Mucosa of stomach (tissue), 1 donor: ENCODE measurements around the gene NUDT17.
A peak's percentile ranks its signal among the peaks of the same experiment; 100 is the strongest.

ENCODE experiments used
- H3K27me3 ChIP-seq: one replicate; pipeline ENCODE4 v1.7.0; 2013; ENCODE audit warnings: mild to moderate bottlenecking, low read length; ENCODE audit not compliant: control insufficient read depth, insufficient read depth
- H3K36me3 ChIP-seq: one replicate; pipeline ENCODE4 v1.7.0; 2013; ENCODE audit warnings: low read length; ENCODE audit not compliant: control insufficient read depth, insufficient read depth
- H3K4me1 ChIP-seq: one replicate; pipeline ENCODE4 v1.7.0; 2013; ENCODE audit warnings: mild to moderate bottlenecking, low read length; ENCODE audit not compliant: control insufficient read depth, insufficient read depth
- H3K4me3 ChIP-seq: one replicate; pipeline ENCODE4 v1.7.0; 2013; ENCODE audit warnings: low read length
- H3K9ac ChIP-seq: one replicate; pipeline ENCODE4 v1.7.0; 2013; ENCODE audit warnings: mild to moderate bottlenecking, low read length, moderate library complexity
- H3K9me3 ChIP-seq: one replicate; pipeline ENCODE4 v1.7.0; 2013; ENCODE audit warnings: mild to moderate bottlenecking, low read length, moderate library complexity; ENCODE audit not compliant: control insufficient read depth
- donor health status: Pancreatic carcinoma.

Gene NUDT17

GRCh38 chr1:145884675-145885074, 39.2 kb downstream of the NUDT17 start:
- Histone ChIP-seq H3K36me3 (no peaks in the 10 kb centered on the region), H3K4me3 (no peak overlapping the region), H3K9ac (no peak overlapping the region)

GRCh38 chr1:145885738-145886287, 40.4 kb downstream of the NUDT17 start, which contains the start of gene ANKRD35:
Gene ANKRD35 (minus strand): TSS chr1:145885866. CDS start chr1:145885758, 108 bp downstream.
- Histone ChIP-seq H3K4me3 (peak within 1 kb of the TSS; percentile 67), H3K27me3 (no peaks in the 10 kb centered on the region), H3K36me3 (no peaks in the 10 kb centered on the region), H3K9me3 (no peaks in the 10 kb centered on the region), H3K4me1 (peaks cover 23% of the 10 kb centered on the region), H3K9ac (no peak within 1 kb of the TSS)

More at GRCh38 chr1:145884675-145885074, 39.2 kb downstream of the NUDT17 start:
- Histone ChIP-seq H3K4me1 (peaks cover 22% of the 10 kb centered on the region), H3K27me3 (no peaks in the 10 kb centered on the region), H3K9me3 (no peaks in the 10 kb centered on the region)

- no peaks in the 10 kb centered on the region for H3K36me3 ChIP-seq
- H3K4me1 ChIP-seq = peaks cover 29% of the 10 kb centered on the region
- no peaks in the 10 kb centered on the region for H3K27me3 ChIP-seq
- H3K9me3 ChIP-seq = no peaks in the 10 kb centered on the region
- H3K9ac ChIP-seq = no peak overlapping the region
- peak overlapping the region; percentile 67 for H3K4me3 ChIP-seq
Observed at GRCh38 chr1:145886390-145886789, 41.0 kb downstream of the NUDT17 start.

GRCh38 chr1:145886816-145887215, 41.4 kb downstream of the NUDT17 start:
- no peak overlapping the region for H3K9ac ChIP-seq
- H3K9me3 ChIP-seq = no peaks in the 10 kb centered on the region
- H3K4me3 ChIP-seq = no peak overlapping the region
- peaks cover 33% of the 10 kb centered on the region for H3K4me1 ChIP-seq
- H3K27me3 ChIP-seq = no peaks in the 10 kb centered on the region
- no peaks in the 10 kb centered on the region for H3K36me3 ChIP-seq

GRCh38 chr1:145887631-145888030, 42.2 kb downstream of the NUDT17 start:
- H3K9me3 ChIP-seq = no peaks in the 10 kb centered on the region
- no peak overlapping the region for H3K4me3 ChIP-seq
- H3K9ac ChIP-seq = no peak overlapping the region
- H3K4me1 ChIP-seq = peaks cover 41% of the 10 kb centered on the region
- no peaks in the 10 kb centered on the region for H3K36me3 ChIP-seq
- H3K27me3 ChIP-seq = no peaks in the 10 kb centered on the region

- no peaks in the 10 kb centered on the region for H3K36me3 ChIP-seq
- no peaks in the 10 kb centered on the region for H3K27me3 ChIP-seq
- no peak overlapping the region for H3K4me3 ChIP-seq
- H3K9ac ChIP-seq = no peak overlapping the region
- H3K4me1 ChIP-seq = peaks cover 49% of the 10 kb centered on the region
- no peaks in the 10 kb centered on the region for H3K9me3 ChIP-seq
Observed at GRCh38 chr1:145889722-145890121, 44.3 kb downstream of the NUDT17 start.

- no peaks in the 10 kb centered on the region for H3K27me3 ChIP-seq
- H3K9ac ChIP-seq = peak overlapping the region; percentile 66
- peaks cover 43% of the 10 kb centered on the region for H3K4me1 ChIP-seq
- no peak overlapping the region for H3K4me3 ChIP-seq
- H3K9me3 ChIP-seq = no peaks in the 10 kb centered on the region
- no peaks in the 10 kb centered on the region for H3K36me3 ChIP-seq
Observed at GRCh38 chr1:145891143-145891542, 45.7 kb downstream of the NUDT17 start.

GRCh38 chr1:145891587-145892485, 46.4 kb downstream of the NUDT17 start:
- Histone ChIP-seq H3K27me3 (no peaks in the 10 kb centered on the region), H3K36me3 (no peaks in the 10 kb centered on the region), H3K4me1 (peaks cover 43% of the 10 kb centered on the region), H3K9me3 (no peaks in the 10 kb centered on the region), H3K4me3 (no peak overlapping the region), H3K9ac (peak overlapping the region; percentile 66)

- Histone ChIP-seq H3K27me3 (no peaks in the 10 kb centered on the region), H3K4me3 (no peak overlapping the region), H3K4me1 (peaks cover 37% of the 10 kb centered on the region), H3K9me3 (no peaks in the 10 kb centered on the region), H3K36me3 (no peaks in the 10 kb centered on the region), H3K9ac (peak overlapping the region; percentile 66)
Observed at GRCh38 chr1:145892486-145893087, 47.2 kb downstream of the NUDT17 start.

GRCh38 chr1:145893306-145894055, 48.1 kb downstream of the NUDT17 start:
- Histone ChIP-seq H3K4me1 (peaks cover 33% of the 10 kb centered on the region), H3K4me3 (no peak overlapping the region), H3K36me3 (no peaks in the 10 kb centered on the region), H3K9me3 (no peaks in the 10 kb centered on the region), H3K27me3 (no peaks in the 10 kb centered on the region), H3K9ac (no peak overlapping the region)

- H3K9ac ChIP-seq = no peak overlapping the region
- H3K4me3 ChIP-seq = no peak overlapping the region
- H3K4me1 ChIP-seq = peaks cover 29% of the 10 kb centered on the region
- H3K27me3 ChIP-seq = no peaks in the 10 kb centered on the region
- H3K9me3 ChIP-seq = no peaks in the 10 kb centered on the region
- H3K36me3 ChIP-seq = no peaks in the 10 kb centered on the region
Observed at GRCh38 chr1:145895471-145895870, 50.0 kb downstream of the NUDT17 start.
